ENCODE data around the gene POMT1. TPM values are rescaled to one million over a fixed set of nuclear protein-coding genes. Genes with fewer than 3 reads are reported as not detected.

The POMT1 gene
- total RNA-seq, 1 experiment from 2014 or later: 34.1 TPM

DNA sequence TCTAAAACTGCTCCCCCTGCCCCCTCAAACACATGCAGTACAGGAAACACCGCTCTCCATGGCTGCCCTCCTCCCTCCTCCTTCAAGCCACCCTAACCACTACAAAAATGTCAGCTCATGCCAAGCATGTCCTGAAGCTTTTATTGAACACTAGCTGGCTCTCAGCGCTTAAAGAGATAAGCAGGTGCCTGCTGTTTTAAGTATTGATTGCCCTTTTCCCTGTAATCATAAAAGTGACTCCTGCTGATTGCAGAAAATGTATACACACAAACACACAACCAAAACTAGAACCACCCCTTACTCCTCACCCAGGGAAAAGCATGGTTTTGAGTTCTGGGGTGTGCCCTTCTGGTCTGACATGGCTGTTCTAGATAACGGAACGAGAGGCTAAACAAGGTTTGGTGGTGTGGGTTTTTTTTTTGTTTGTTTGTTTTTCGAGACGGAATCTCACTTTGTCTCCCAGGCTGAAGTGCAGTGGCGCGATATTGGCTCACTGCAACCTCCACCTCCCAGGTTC, 32.1 kb downstream of the POMT1 start:
- no CpG with 5 or more reads among the region's 8 CpGs for WGBS (ENCODE audit: extremely low coverage, insufficient read length, low lambda C conversion rate)
- H3K9me3 Mint-ChIP-seq: peaks cover 15 to 16% of the 10 kb centered on the region in 2 experiments

More for the DNA sequence above, 32.1 kb downstream of the POMT1 start:
- H3K27me3 Mint-ChIP-seq (ENCODE audit: low read depth): peaks cover 6% of the 10 kb centered on the region
- no peak overlapping the region for H3K9ac ChIP-seq (ENCODE audit: extremely low read depth, insufficient read length, low read length)
- no peak overlapping the region for H2AFZ ChIP-seq (ENCODE audit: low read length)
- H3K56ac ChIP-seq (ENCODE audit: insufficient read length, low read depth, low read length): no peak overlapping the region
- no peaks in the 10 kb centered on the region for H3K27me3 ChIP-seq (ENCODE audit: insufficient read depth, low read length)
- H3K79me1 ChIP-seq (ENCODE audit: insufficient read depth, low read depth, low read length, poor library complexity, severe bottlenecking): no peaks in the 10 kb centered on the region
- H3K18ac ChIP-seq (ENCODE audit: insufficient read length, low read depth, low read length): no peak overlapping the region
- no peak overlapping the region for H2BK120ac ChIP-seq (ENCODE audit: low read depth, low read length, poor library complexity, severe bottlenecking)
- H3K23ac ChIP-seq (ENCODE audit: insufficient read length, low read depth, low read length): no peak overlapping the region
- no peak overlapping the region for H3K14ac ChIP-seq (ENCODE audit: insufficient read depth, low read length)
- H3K4me1 Mint-ChIP-seq: peaks cover 0 to 11% of the 10 kb centered on the region in 2 experiments; a peak in 2 of 4 replicates
- H3K36me3 Mint-ChIP-seq (ENCODE audit: insufficient read depth in 1 of 3, low read depth in 3 of 3): peaks cover 3 to 9% (median 7%) of the 10 kb centered on the region in 3 experiments; a peak in 6 of 7 replicates
- no peaks in the 10 kb centered on the region; the same call in 1 of the 2 replicates for H3K4me1 ChIP-seq (ENCODE audit: insufficient read depth, low read length)
- no peak overlapping the region for H4K91ac ChIP-seq (ENCODE audit: insufficient read length, low read depth, low read length)
- no peak overlapping the region for H3T11ph ChIP-seq (ENCODE audit: low read length)
- no peak overlapping the region for H4K8ac ChIP-seq (replicated peaks; ENCODE audit: insufficient read length, low read depth, low read length)
- no peaks in the 10 kb centered on the region for H4K20me1 ChIP-seq (ENCODE audit: control insufficient read depth, insufficient read depth, insufficient read length)
- H3K27ac ChIP-seq (ENCODE audit: insufficient read length, low read depth, low read length): no peak overlapping the region
- H2BK15ac ChIP-seq (ENCODE audit: low read depth, low read length): no peak overlapping the region
- no peak overlapping the region for H3K4me3 Mint-ChIP-seq
- H3K4ac ChIP-seq (ENCODE audit: low read depth, low read length): no peak overlapping the region
- DNase-seq: no peak
- peak overlapping the region in 1 of 3 experiments; percentile 72; a peak in 1 of 7 replicates for H3K27ac Mint-ChIP-seq
- H2BK5ac ChIP-seq (ENCODE audit: insufficient read length, low read length): no peak overlapping the region
- no peak overlapping the region for H3K4me2 ChIP-seq (ENCODE audit: insufficient read depth, insufficient read length, low read length)
- H2BK20ac ChIP-seq (ENCODE audit: low read depth, low read length, poor library complexity, severe bottlenecking): no peak overlapping the region
- H4K5ac ChIP-seq (ENCODE audit: insufficient read length, low read depth, low read length): no peak overlapping the region
- no peaks in the 10 kb centered on the region; the same call in 1 of the 2 replicates for H3K79me2 ChIP-seq (ENCODE audit: insufficient read depth, low read length)
- H3K9me3 ChIP-seq (ENCODE audit: control insufficient read depth, low read depth, low read length): peaks cover 4% of the 10 kb centered on the region
- peaks cover 6% of the 10 kb centered on the region for H3K23me2 ChIP-seq (ENCODE audit: insufficient read length, low read depth, low read length, poor library complexity, severe bottlenecking)
- no peak overlapping the region for H2AK5ac ChIP-seq (ENCODE audit: insufficient read length, low read length)
- H2BK12ac ChIP-seq (ENCODE audit: insufficient read length, low read depth, low read length): no peak overlapping the region
- TF ChIP-seq CTCF (conservative IDR thresholded peaks at IDR 0.05): no peak

Data from H9 (cell line).